DMS153 (cell line): ENCODE results near the gene NR2C2.

Source experiments
- DNase-seq: peaks from one replicate; lab custom pipeline; 2025; lab: John Stamatoyannopoulos, UW

NR2C2 gene

GRCh38 chr3:15064299-15064834 lies 117.0 kb downstream of the NR2C2 start:
- DNase-seq: no peak

DNA sequence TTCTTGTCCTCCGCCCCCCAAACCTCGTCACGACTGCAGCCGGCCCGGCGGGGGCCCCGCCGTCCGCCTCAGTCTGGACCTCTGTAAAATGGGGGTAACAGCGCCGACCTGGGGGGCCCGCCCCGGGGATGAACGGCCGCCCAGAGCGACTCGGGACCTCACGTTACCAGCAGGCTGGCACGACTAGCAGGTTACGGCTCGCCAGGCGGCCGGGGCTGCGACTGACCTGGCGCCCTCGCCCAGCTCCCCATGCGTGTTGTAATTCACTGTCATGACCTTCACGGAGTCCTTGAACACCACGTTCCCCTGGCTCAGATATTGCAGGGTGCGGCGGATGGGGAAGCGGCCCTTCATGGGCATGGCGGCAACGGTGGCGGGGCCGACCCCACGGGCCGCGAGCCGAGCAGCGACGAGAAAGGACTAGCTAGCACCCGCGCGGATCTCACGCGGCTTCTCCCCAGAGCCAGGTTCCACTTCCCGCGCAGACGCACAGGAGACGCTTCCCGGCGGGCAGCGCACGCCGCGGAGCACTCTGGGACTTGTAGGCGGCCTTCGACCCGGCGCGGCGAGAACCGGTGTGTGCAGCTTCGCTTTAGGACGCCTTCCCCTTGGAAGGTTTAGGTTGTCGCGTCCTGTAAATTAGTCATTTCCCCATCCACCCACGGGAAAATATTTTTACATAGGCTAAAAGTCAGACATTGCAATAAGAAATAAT lies 117.6 kb downstream of the NR2C2 start, which contains the start of gene MRPS25:
TSS of gene MRPS25 (minus strand) at position 481 of the 715 bp plus-strand sequence. CDS start at position 360, 121 bp downstream.
- peak; percentile 40 for DNase-seq

- DNase-seq: no peak
These were observed 118.2 kb downstream of the NR2C2 start for GRCh38 chr3:15065550-15066007.

DNA sequence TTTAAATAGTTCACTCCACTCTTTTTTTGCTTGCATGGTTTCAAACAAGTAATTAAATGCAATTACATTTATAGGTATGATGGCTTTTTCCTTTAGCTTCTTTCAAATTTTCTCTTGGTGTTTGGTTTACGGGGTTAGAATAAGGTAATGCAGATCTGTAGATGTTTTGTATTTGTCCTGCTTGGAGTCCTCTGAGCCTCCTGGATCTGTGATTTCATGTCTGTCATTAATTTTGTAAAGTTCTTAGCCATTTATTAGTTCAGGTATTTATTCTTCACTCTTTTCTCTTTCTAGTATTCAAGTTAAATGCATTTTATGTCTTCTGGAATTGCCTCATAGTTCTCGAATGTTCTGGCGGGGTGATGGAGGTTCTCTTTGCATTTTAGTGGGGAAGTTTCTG lies 119.1 kb downstream of the NR2C2 start:
- no peak for DNase-seq

DNA sequence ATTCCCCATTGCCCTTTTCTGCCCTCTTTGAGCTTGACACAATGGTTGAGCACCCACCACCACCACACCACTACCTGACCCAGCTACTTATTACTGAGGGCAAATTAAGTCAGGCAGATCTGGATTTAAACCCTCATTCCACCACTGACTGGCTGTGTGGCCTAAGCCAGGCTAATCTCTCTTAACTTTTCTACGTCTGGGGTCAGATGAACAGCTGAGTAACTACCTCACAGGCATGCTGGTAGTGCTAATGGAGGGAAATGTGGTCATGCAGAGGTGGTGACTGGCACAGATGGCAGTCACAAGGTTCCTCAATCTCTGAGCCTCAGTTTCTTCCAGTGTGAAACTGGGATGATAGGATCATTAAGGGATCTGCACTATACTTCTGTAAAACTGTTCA lies 122.1 kb downstream of the NR2C2 start:
- DNase-seq: no peak

GRCh38 chr3:15071699-15072098 lies 124.3 kb downstream of the NR2C2 start:
- no peak for DNase-seq

DNA sequence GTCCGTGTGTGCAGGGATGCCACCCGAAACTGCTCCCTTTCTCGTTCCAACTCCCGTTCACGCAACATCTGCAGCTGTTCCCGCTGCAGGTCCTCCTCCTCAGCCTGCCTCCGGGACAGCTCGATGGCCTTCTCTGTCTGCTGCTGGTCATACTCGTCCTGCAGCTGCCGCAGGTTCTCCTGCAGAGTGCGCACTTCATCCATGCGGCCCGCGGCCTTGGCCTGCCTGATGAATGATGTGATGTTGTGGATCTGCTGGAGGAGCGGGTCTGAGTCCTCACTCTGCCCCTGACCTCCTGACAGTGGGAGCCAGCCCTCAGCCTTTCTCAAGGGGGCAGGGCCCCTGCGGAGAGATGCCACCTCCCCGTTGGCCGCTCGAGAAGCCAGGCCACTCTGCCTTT lies 127.1 kb downstream of the NR2C2 start:
- DNase-seq: no peak

DNA sequence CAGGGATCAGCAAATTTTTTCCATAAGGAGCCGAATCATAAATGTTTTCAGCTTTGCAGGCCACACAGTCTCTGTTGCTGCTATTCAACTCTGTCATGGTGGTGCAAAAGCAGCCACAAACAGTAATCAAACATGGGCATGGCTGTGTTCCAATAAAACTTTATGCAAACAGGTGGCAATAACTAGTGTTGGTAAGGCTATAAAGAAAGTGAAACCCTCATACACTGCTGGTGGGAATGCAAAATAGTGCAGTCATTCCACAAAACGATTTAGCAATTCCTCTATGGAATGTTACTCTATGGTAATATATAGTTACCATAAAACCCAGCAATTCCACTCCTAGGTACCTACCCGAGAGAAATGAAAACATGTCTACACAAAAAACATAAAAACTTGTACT lies 131.7 kb downstream of the NR2C2 start:
- no peak for DNase-seq

GRCh38 chr3:15081960-15082664 lies 134.7 kb downstream of the NR2C2 start:
- DNase-seq: no peak

DNA sequence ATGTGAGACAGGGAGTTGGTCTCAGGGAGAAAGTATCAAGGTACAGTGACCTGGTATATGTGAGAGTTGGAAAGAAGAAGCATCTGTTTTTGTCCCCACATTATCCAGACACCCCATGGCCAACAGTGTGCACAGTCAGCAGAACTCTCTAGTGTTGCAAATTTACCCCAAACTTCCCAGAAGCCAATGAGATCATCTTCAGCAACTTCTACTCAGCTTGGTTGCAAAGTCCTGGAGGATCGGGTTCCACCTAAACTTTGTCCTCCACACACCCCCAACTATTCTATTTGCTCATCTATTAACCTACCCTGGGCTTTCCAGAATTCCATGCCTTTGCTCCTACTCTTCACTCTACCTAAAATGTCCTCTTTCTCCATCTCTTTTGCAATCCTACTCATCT lies 135.9 kb downstream of the NR2C2 start:
- no peak for DNase-seq

DNA sequence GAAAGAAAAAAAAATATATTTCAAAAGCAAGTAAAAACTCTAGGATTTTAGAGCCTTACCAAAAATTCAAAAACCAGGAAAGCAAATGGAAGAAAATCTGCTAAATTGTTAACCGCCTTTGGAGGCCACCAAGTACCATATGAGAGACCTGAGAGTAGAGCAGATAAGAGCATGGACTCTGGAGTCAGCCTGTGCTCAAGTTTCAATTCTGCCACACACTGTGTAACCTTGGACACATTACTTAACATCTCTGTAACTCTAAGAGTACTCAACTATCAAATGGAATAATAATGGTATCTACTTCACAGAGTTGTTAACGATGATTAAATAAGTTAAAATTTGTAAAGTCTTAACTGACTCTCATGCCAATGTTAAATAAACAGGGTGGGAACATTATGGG lies 138.9 kb downstream of the NR2C2 start:
- DNase-seq: no peak

DNA sequence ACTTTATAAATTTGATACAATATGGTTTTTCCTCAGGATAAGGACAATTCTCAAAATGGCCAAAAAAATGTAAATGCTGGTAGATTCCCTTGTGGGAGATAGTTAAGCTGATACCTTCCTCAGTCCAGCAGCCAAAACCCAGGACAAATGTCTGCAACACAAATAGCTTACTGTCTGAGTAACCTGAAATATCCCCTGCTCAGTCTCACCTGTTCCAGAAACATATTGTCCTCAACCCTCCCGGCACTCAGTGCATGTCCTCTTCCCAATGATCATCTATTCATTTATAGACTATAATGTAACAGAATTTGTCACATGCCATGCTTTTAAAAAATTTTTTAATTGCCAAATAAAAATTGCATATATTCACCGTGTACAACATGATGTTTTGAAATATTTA lies 139.3 kb downstream of the NR2C2 start:
- DNase-seq: no peak

- no peak for DNase-seq
These were observed 141.8 kb downstream of the NR2C2 start for GRCh38 chr3:15089201-15089600.

DNA sequence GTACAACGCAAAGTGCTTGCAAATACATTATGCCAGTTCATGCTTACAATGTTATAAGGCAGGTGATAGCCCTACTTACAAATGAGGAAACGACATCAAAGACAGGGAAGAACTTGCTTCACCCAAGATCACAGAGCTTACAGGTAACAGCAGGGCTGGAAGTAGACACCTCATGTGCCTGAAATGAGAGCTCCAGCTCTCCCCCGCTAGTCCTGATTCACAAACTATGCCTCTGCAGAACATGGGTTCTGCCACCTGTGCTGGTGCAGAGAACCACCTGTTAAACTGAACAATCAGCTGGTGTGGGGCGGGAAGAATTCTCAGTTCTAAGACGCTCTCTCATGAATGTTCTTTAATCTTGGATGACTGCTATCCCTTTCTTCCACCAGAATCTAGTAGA lies 144.2 kb downstream of the NR2C2 start:
- DNase-seq: no peak

- DNase-seq: no peak
These were observed 145.3 kb downstream of the NR2C2 start for GRCh38 chr3:15092686-15093085.

- DNase-seq: no peak
These were observed 146.9 kb downstream of the NR2C2 start for GRCh38 chr3:15094187-15094875.

DNA sequence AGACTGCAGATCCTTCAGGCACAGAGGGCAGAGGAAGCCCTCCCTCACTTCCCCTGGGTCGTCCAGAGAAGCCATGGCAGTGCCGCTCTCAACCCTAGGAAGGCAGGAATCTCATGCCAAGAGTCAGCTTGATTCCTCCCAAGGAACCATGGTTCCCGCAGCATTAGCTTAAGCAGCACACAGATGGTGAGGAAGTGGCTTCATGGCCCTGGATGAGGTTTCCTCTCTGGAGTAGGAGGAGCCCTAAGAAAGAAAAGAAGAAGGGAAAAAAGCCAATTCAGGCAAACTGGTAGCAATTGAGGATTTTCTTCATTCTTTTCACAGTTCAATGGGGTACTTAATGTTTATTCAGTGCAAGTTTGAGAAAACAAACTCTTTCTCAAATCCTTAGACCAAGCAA lies 148.7 kb downstream of the NR2C2 start:
- no peak for DNase-seq

GRCh38 chr3:15097891-15098290 lies 150.5 kb downstream of the NR2C2 start:
- DNase-seq: no peak
